ENCODE measurements around the gene LRRC36. TPM values are rescaled to one million over a fixed set of nuclear protein-coding genes. Genes with fewer than 3 reads are reported as not detected.
A peak's percentile ranks its signal among the peaks of the same experiment; 100 is the strongest.
"Not testable (repeated sequence)": the region's sequence is repeated elsewhere in the genome, so short reads cannot be mapped to it uniquely, and the experiment has no call there.

LRRC36 gene
- total RNA-seq, 4 donors from 2014 or later, result not detected

DNA sequence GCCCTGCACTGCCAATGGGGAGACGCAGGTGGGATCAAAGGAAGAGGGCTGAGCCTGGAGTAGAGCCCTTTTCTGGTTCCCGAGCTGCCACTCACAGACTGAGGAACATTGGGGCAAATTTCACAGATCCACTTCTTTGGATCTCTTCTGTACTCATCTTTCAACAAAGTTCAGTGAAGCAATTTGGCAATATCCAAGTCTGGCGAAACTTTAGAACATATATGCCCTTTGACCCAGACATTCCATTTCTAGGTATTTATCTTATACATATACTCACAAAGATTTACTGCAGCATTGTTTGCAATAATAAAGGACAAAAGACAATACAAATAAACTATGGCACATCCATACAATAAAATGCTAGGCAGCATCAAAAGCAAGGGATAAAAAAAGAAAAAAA lies 84.7 kb downstream of the LRRC36 start:
- H3K4me3 ChIP-seq, result no peak overlapping the region
- ATAC-seq (no peak), DNase-seq (no peak)
- intact Hi-C loops (cut with DNase I; ENCODE audit: low total_unique reads) (no loop called here), in situ Hi-C loops (cut with MboI; ENCODE audit: low sequenced_read_pairs in 4 of 4) (loop anchor here in 1 of 4 donors (10.0 kb wide), 1 partner anchor 147 kb away; no protein-coding TSS in a partner anchor)
- no peaks in the 10 kb centered on the region for H3K9me3 ChIP-seq
- H3K27ac ChIP-seq, result no peak overlapping the region
- no peaks in the 10 kb centered on the region for H3K27me3 ChIP-seq
- TF ChIP-seq, protein P1, sequence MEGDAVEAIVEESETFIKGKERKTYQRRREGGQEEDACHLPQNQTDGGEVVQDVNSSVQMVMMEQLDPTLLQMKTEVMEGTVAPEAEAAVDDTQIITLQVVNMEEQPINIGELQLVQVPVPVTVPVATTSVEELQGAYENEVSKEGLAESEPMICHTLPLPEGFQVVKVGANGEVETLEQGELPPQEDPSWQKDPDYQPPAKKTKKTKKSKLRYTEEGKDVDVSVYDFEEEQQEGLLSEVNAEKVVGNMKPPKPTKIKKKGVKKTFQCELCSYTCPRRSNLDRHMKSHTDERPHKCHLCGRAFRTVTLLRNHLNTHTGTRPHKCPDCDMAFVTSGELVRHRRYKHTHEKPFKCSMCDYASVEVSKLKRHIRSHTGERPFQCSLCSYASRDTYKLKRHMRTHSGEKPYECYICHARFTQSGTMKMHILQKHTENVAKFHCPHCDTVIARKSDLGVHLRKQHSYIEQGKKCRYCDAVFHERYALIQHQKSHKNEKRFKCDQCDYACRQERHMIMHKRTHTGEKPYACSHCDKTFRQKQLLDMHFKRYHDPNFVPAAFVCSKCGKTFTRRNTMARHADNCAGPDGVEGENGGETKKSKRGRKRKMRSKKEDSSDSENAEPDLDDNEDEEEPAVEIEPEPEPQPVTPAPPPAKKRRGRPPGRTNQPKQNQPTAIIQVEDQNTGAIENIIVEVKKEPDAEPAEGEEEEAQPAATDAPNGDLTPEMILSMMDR (IDR thresholded peaks at IDR 0.05 in 4 of 5, conservative IDR thresholded peaks at IDR 0.05 in 1 of 5), result no peak
- no peak for TF ChIP-seq POLR2A (IDR thresholded peaks at IDR 0.05)
- peaks cover 34 to 39% of the 10 kb centered on the region in 2 donors for H3K4me1 ChIP-seq
- no peaks in the 10 kb centered on the region for H3K36me3 ChIP-seq

DNA sequence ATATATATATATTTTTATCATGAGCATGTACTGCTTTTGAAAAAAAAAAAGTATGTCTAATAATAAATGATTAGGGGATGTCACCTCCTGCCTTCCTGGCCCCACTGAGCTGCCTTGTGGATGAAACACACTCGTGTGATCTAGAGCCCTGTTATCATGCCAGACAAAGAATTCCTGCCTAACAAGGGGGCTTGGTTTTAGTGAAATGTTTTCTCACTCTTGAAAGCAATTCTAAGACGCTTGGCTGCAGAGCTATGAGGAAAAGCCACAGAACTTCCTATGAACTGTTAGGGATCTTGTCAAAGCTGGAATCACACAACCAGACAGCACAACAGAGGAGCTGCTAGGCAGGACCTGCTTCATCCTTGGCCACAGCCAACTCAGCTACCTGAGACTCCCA lies 85.7 kb downstream of the LRRC36 start:
- H3K4me1 ChIP-seq, result peaks cover 25 to 29% of the 10 kb centered on the region in 2 donors
- peak overlapping the region in 1 of 4 donors; percentile 53 for H3K27ac ChIP-seq
- TF ChIP-seq, protein P1 (IDR thresholded peaks at IDR 0.05 in 4 of 5, conservative IDR thresholded peaks at IDR 0.05 in 1 of 5), result no peak
- no peak for TF ChIP-seq POLR2A (IDR thresholded peaks at IDR 0.05)
- DNase-seq (no peak), ATAC-seq (no peak)
- no peaks in the 10 kb centered on the region for H3K9me3 ChIP-seq
- no peaks in the 10 kb centered on the region for H3K27me3 ChIP-seq
- no peaks in the 10 kb centered on the region for H3K36me3 ChIP-seq
- in situ Hi-C loops (cut with MboI; ENCODE audit: low sequenced_read_pairs in 4 of 4), result loop anchor here in 1 of 4 donors (10.0 kb wide), 1 partner anchor 147 kb away; no protein-coding TSS in a partner anchor
- H3K4me3 ChIP-seq, result no peak overlapping the region
- intact Hi-C loops (cut with DNase I; ENCODE audit: low total_unique reads), result no loop called here

GRCh38 chr16:67413978-67414911 lies 87.6 kb downstream of the LRRC36 start:
- intact Hi-C loops (cut with DNase I; ENCODE audit: low total_unique reads) (no loop called here), in situ Hi-C loops (cut with MboI; ENCODE audit: low sequenced_read_pairs in 4 of 4) (loop anchor here in 1 of 4 donors (10.0 kb wide), 1 partner anchor 149 kb away; no protein-coding TSS in a partner anchor)
- Histone ChIP-seq H3K9me3 (no peaks in the 10 kb centered on the region), H3K27me3 (no peaks in the 10 kb centered on the region), H3K27ac (peak overlapping the region in 3 of 4 donors; percentile 36 to 62 (median 53)), H3K4me1 (peaks cover 17 to 28% of the 10 kb centered on the region in 2 donors), H3K36me3 (no peaks in the 10 kb centered on the region), H3K4me3 (no peak overlapping the region)
- TF ChIP-seq, protein P1 (IDR thresholded peaks at IDR 0.05 in 4 of 5, conservative IDR thresholded peaks at IDR 0.05 in 1 of 5), result no peak
- TF ChIP-seq POLR2A (IDR thresholded peaks at IDR 0.05), result no peak
- ATAC-seq (no peak), DNase-seq (no peak)

DNA sequence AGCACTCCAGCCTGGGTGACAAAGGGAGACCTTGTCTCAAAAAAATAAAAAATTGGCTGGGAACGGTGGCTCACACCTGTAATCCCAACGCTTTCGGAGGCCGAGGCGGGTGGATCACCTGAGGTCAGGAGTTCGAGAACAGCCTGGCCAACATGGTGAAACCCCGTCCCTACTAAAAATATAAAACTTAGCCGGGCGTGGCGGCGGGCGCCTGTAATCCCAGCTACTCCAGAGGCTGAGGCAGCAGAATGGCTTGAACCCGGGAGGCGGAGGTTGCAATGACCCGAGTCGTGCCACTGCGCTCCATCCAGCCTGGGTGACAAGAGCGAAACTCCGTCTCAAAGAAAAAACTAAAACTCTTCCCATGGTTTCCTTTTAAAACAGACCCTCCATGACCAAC lies 88.8 kb downstream of the LRRC36 start:
- in situ Hi-C loops (cut with MboI; ENCODE audit: low sequenced_read_pairs in 4 of 4), result loop anchor here in 1 of 4 donors (10.0 kb wide), 1 partner anchor 151 kb away; no protein-coding TSS in a partner anchor
- peaks cover 12 to 20% of the 10 kb centered on the region in 2 donors for H3K4me1 ChIP-seq
- H3K27me3 ChIP-seq, H3K36me3 ChIP-seq, ATAC-seq, H3K9me3 ChIP-seq, DNase-seq: not testable (repeated sequence)
- H3K4me3 ChIP-seq, result peak overlapping the region; percentile 59 to 87 (median 78)
- peak overlapping the region; percentile 75 to 82 (median 76) for H3K27ac ChIP-seq
- intact Hi-C loops (cut with DNase I; ENCODE audit: low total_unique reads), result loop anchor here (5.0 kb wide), 1 partner anchor 138 kb away; the partner anchor contains the start of gene PLEKHG4
